IMR-90 (cell line): ENCODE results near the gene RARB. TPM values are rescaled to one million over a fixed set of nuclear protein-coding genes. Genes with fewer than 3 reads are reported as not detected.

Source experiments
- ATAC-seq: fragments of 200-7000 bp; cut with Tn5 transposase; 2 replicates; pipeline ENCODE4 v1.9.1; 2020; ENCODE audit warnings: low read depth, mild to moderate bottlenecking, moderate library complexity
- BruUV-seq: library from RNA; stranded (reverse); fragments of 400-500 nt; replicated peaks from 2 replicates; lab custom pipeline; 2021; lab: Mats Ljungman, UMichigan
- CTCF ChIA-PET: fragments of 300-600 bp; formaldehyde crosslinking; extraction: SDS; loops from one replicate; lab custom pipeline; 2021; ENCODE audit warnings: antibody characterized with exemption; lab: Yijun Ruan, JAX
- POLR2A ChIA-PET: fragments of 300-600 bp; sonication (Branson Sonifier 250); formaldehyde crosslinking; loops from one replicate; lab custom pipeline; 2022; ENCODE audit warnings: antibody characterized with exemption; ENCODE audit not compliant: unreplicated experiment; lab: Charles Lee
- DNase-seq: peaks from one replicate; pipeline ENCODE4 v3.0.0; 2013
- H2AFZ ChIP-seq: replicated peaks from 2 replicates; pipeline ENCODE3; 2013; ENCODE audit warnings: low read length, mild to moderate bottlenecking; ENCODE audit not compliant: poor library complexity
- H2AK5ac ChIP-seq: 2 replicates; pipeline ENCODE4 v1.6.1; 2013; ENCODE audit warnings: low read depth, low read length, inconsistent platforms
- H2AK9ac ChIP-seq: replicated peaks from 2 replicates; pipeline ENCODE3; 2013; ENCODE audit warnings: mild to moderate bottlenecking, low read depth, low read length, moderate library complexity; ENCODE audit not compliant: poor library complexity
- H2BK120ac ChIP-seq: 2 replicates; pipeline ENCODE4 v1.6.1; 2013; ENCODE audit warnings: low read depth, low read length, inconsistent platforms
- H2BK15ac ChIP-seq: 3 replicates; pipeline ENCODE4 v1.6.1; 2013; ENCODE audit warnings: low read depth, low read length, inconsistent platforms
- H2BK20ac ChIP-seq: 2 replicates; pipeline ENCODE4 v1.6.1; 2013; ENCODE audit warnings: low read depth, mild to moderate bottlenecking, inconsistent platforms, low read length, moderate library complexity
- H2BK5ac ChIP-seq: 2 replicates; pipeline ENCODE4 v1.6.1; 2013; ENCODE audit warnings: mild to moderate bottlenecking, low read depth, low read length, inconsistent platforms; ENCODE audit not compliant: poor library complexity, severe bottlenecking
- H3K14ac ChIP-seq: replicated peaks from 2 replicates; pipeline ENCODE4 v1.6.1; 2013; ENCODE audit warnings: low read depth, low read length, inconsistent platforms
- H3K18ac ChIP-seq: 2 replicates; pipeline ENCODE4 v1.6.1; 2013; ENCODE audit warnings: low read depth, low read length, control low read depth
- H3K23ac ChIP-seq: 2 replicates; pipeline ENCODE4 v1.6.1; 2013; ENCODE audit warnings: low read depth, low read length, inconsistent platforms
- H3K27ac ChIP-seq: 2 replicates; pipeline ENCODE4 v1.5.1; 2013; ENCODE audit warnings: mild to moderate bottlenecking, control low read depth, low read length; ENCODE audit not compliant: insufficient read depth
- H3K27me3 ChIP-seq: 2 replicates; pipeline ENCODE4 v1.6.1; 2013; ENCODE audit warnings: low read length; ENCODE audit not compliant: control insufficient read depth, insufficient read depth
- H3K36me3 ChIP-seq: 2 replicates; pipeline ENCODE4 v1.6.1; 2013; ENCODE audit warnings: low read length, mixed read lengths; ENCODE audit not compliant: control insufficient read depth, insufficient read depth
- H3K4ac ChIP-seq: 2 replicates; pipeline ENCODE4 v1.6.1; 2013; ENCODE audit warnings: low read depth, low read length, inconsistent platforms
- H3K4me1 ChIP-seq: 2 replicates; pipeline ENCODE4 v1.6.1; 2013; ENCODE audit warnings: low read length, mixed read lengths; ENCODE audit not compliant: control insufficient read depth, insufficient read depth
- H3K4me2 ChIP-seq: 2 replicates; pipeline ENCODE4 v1.6.1; 2013; ENCODE audit warnings: low read depth, mild to moderate bottlenecking, control low read depth, low read length, moderate library complexity
- H3K4me3 ChIP-seq: 2 replicates; pipeline ENCODE4 v1.5.1; 2013; ENCODE audit warnings: low read depth, mild to moderate bottlenecking, control low read depth, low read length, moderate library complexity; ENCODE audit not compliant: insufficient read depth
- H3K56ac ChIP-seq: 2 replicates; pipeline ENCODE4 v1.6.1; 2013; ENCODE audit warnings: low read length, inconsistent platforms; ENCODE audit not compliant: insufficient read depth; ENCODE audit errors: extremely low read depth
- H3K79me1 ChIP-seq, 2 experiments: 2 replicates each; pipeline ENCODE4 v1.6.1; 2013; ENCODE audit warnings: low read length in 2 of 2, inconsistent platforms in 1 of 2, low read depth in 1 of 2
- H3K9ac ChIP-seq: 2 replicates; pipeline ENCODE4 v1.6.1; 2013; ENCODE audit warnings: low read depth, low read length, control low read depth
- H3K9me1 ChIP-seq: 2 replicates; pipeline ENCODE4 v1.6.1; 2013; ENCODE audit warnings: low read length, inconsistent platforms; ENCODE audit not compliant: insufficient read depth
- H3K9me3 ChIP-seq: 2 replicates; pipeline ENCODE4 v1.6.1; 2013; ENCODE audit warnings: low read length; ENCODE audit not compliant: control insufficient read depth, insufficient read depth
- H4K20me1 ChIP-seq: 2 replicates; pipeline ENCODE4 v1.6.1; 2013; ENCODE audit warnings: low read length, inconsistent platforms; ENCODE audit not compliant: insufficient read depth
- H4K5ac ChIP-seq: 2 replicates; pipeline ENCODE4 v1.6.1; 2013; ENCODE audit warnings: mild to moderate bottlenecking, low read depth, low read length, control low read depth
- H4K8ac ChIP-seq, 2 experiments: 2 replicates each; pipeline ENCODE4 v1.6.1; 2013; ENCODE audit warnings: low read depth in 2 of 2, low read length in 2 of 2, control low read depth in 1 of 2, inconsistent platforms in 1 of 2
- H4K91ac ChIP-seq: 2 replicates; pipeline ENCODE4 v1.6.1; 2013; ENCODE audit warnings: low read depth, low read length, inconsistent platforms; ENCODE audit not compliant: insufficient read depth
- BHLHE40 ChIP-seq: fragments of 150-350 bp; IDR thresholded peaks from 2 replicates; pipeline ENCODE4 v1.6.1; 2016; ENCODE audit warnings: mild to moderate bottlenecking, low read depth, low read length
- CEBPB ChIP-seq: IDR thresholded peaks from 2 replicates; pipeline ENCODE4 v1.6.1; 2012; ENCODE audit warnings: low read depth, low read length, improper control_type of control experiment
- CHD1 ChIP-seq: IDR thresholded peaks from 2 replicates; pipeline ENCODE4 v1.6.1; 2012; ENCODE audit warnings: low read depth, low read length, improper control_type of control experiment
- CTCF ChIP-seq: conservative IDR thresholded peaks from 2 replicates; pipeline ENCODE4 v1.5.1; 2012; ENCODE audit warnings: mild to moderate bottlenecking, low read depth, low read length, improper control_type of control experiment
- ELK1 ChIP-seq: fragments of 150-350 bp; IDR thresholded peaks from 2 replicates; pipeline ENCODE4 v1.6.1; 2016; ENCODE audit warnings: low read depth, mild to moderate bottlenecking, low read length, moderate library complexity, borderline replicate concordance
- FOS ChIP-seq: fragments of 150-350 bp; IDR thresholded peaks from 2 replicates; pipeline ENCODE4 v1.6.1; 2016; ENCODE audit warnings: low read depth, low read length
- MXI1 ChIP-seq: IDR thresholded peaks from 2 replicates; pipeline ENCODE4 v1.6.1; 2012; ENCODE audit warnings: low read depth, mild to moderate bottlenecking, low read length, moderate library complexity, borderline replicate concordance
- NFE2L2 ChIP-seq: fragments of 150-350 bp; IDR thresholded peaks from 2 replicates; pipeline ENCODE4 v1.6.1; 2016; ENCODE audit warnings: low read depth, mild to moderate bottlenecking, low read length
- POLR2A ChIP-seq: IDR thresholded peaks from 2 replicates; pipeline ENCODE4 v1.6.1; 2012; ENCODE audit warnings: mild to moderate bottlenecking, low read depth, low read length
- RAD21 ChIP-seq: IDR thresholded peaks from 2 replicates; pipeline ENCODE4 v1.6.1; 2012; ENCODE audit warnings: low read length, improper control_type of control experiment
- RCOR1 ChIP-seq: IDR thresholded peaks from 2 replicates; pipeline ENCODE4 v1.6.1; 2012; ENCODE audit warnings: mild to moderate bottlenecking, low read length, improper control_type of control experiment; ENCODE audit not compliant: insufficient replicate concordance
- RFX5 ChIP-seq: IDR thresholded peaks from 2 replicates; pipeline ENCODE4 v1.8.0; 2012; ENCODE audit warnings: low read depth, mild to moderate bottlenecking, low read length, moderate library complexity
- SMC3 ChIP-seq: fragments of 150-350 bp; IDR thresholded peaks from 2 replicates; pipeline ENCODE4 v1.6.1; 2016; ENCODE audit warnings: low read depth, mild to moderate bottlenecking, antibody characterized with exemption, low read length, moderate library complexity
- USF2 ChIP-seq: fragments of 150-350 bp; IDR thresholded peaks from 2 replicates; pipeline ENCODE4 v1.6.1; 2017; ENCODE audit warnings: mild to moderate bottlenecking, antibody characterized with exemption, low read length, low read depth
- WGBS, 2 experiments: methylation state at CpG; one replicate each; pipeline versions ENCODE4 v1.1.5 to v1.1.7; 2013; ENCODE audit warnings: missing lambda C conversion rate in 2 of 2; ENCODE audit not compliant: insufficient read length in 1 of 2; ENCODE audit errors: extremely low coverage in 2 of 2; 5-methylcytosine and 5-hydroxymethylcytosine counted together
- dilution Hi-C: fragments of 300-500 bp; cut with HindIII; formaldehyde crosslinking; loops from one replicate; pipeline ENCODE4 v1.14.3; 2018; ENCODE audit warnings: low sequenced_read_pairs; ENCODE audit not compliant: unreplicated experiment
- in situ Hi-C: fragments of 300-500 bp; cut with MboI; formaldehyde crosslinking; loops from 3 replicates; pipeline ENCODE4 v1.14.3; 2019; ENCODE audit warnings: low sequenced_read_pairs, inconsistent platforms, mixed read lengths
- intact Hi-C: fragments of 100-400 bp; cut with micrococcal nuclease; formaldehyde crosslinking; loops from 2 replicates; pipeline ENCODE4 v1.10.0; 2022
- polyA plus RNA-seq, 3 experiments: library from polyadenylated mRNA; depleted of rRNA; stranded (reverse); fragments of >200 nt; gene quantifications; 2 replicates each; pipeline ENCODE4 v1.2.3, GENCODE V29; 2012; ENCODE audit warnings: low replicate concordance in 1 of 3
- total RNA-seq: library from RNA; depleted of rRNA; stranded (reverse); fragments of >200 nt; gene quantifications from 2 replicates; pipeline ENCODE4 v1.2.3, GENCODE V29; 2012

Gene RARB
- total and polyA plus RNA-seq, 2 of the 4 experiments (the other 2 are of a cell fraction) = 0.53 to 1.4 TPM

GRCh38 chr3:25483456-25483855 is 55.4 kb downstream of the RARB start:
- ATAC-seq = no peak
- H3K4me2 ChIP-seq = no peak overlapping the region
- no peak overlapping the region for H2AK5ac ChIP-seq
- H3K36me3 ChIP-seq = no peaks in the 10 kb centered on the region
- H2AK9ac ChIP-seq = no peak overlapping the region
- no peak overlapping the region for H2BK15ac ChIP-seq
- no peaks in the 10 kb centered on the region for H4K20me1 ChIP-seq
- H3K27me3 ChIP-seq = no peaks in the 10 kb centered on the region
- no peak overlapping the region for H2BK20ac ChIP-seq
- POLR2A ChIA-PET = interaction anchor here (0.7 kb wide), 1 partner anchor 80 kb away, joined by 11 read pairs; no protein-coding TSS in a partner anchor
- H4K91ac ChIP-seq = no peak overlapping the region
- BruUV-seq = no TSS peak
- WGBS, 2 experiments = no CpG with 5 or more reads among the region's 1 CpG
- H3K4me1 ChIP-seq = no peaks in the 10 kb centered on the region
- H2BK5ac ChIP-seq = no peak overlapping the region
- no peak for DNase-seq
- dilution Hi-C loops = no loop called here
- H3K14ac ChIP-seq = no peak overlapping the region
- CTCF ChIA-PET = interaction anchor here (0.6 kb wide), 1 partner anchor 101 kb away, joined by 3 read pairs; no protein-coding TSS in a partner anchor
- H3K4me3 ChIP-seq = no peak overlapping the region
- H3K4ac ChIP-seq = no peak overlapping the region
- no peak overlapping the region for H2BK120ac ChIP-seq
- no peaks in the 10 kb centered on the region for H3K79me1 ChIP-seq
- H4K5ac ChIP-seq = no peak overlapping the region
- no peak for TF ChIP-seq FOS
- no peak for TF ChIP-seq RCOR1
- no peak for TF ChIP-seq SMC3
- no peak for TF ChIP-seq POLR2A
- TF ChIP-seq USF2 = no peak
- TF ChIP-seq RAD21 = no peak
- TF ChIP-seq NFE2L2 = no peak
- no peak for TF ChIP-seq BHLHE40
- TF ChIP-seq ELK1 = no peak
- no peak for TF ChIP-seq MXI1
- no peak for TF ChIP-seq CEBPB
- no peak for TF ChIP-seq CTCF
- no peak for TF ChIP-seq CHD1
- no peak for TF ChIP-seq RFX5
- H3K27ac ChIP-seq = no peak overlapping the region
- intact Hi-C loops = no loop called here
- no peak overlapping the region for H2AFZ ChIP-seq
- no peak overlapping the region for H3K18ac ChIP-seq
- no peak overlapping the region for H3K9ac ChIP-seq
- H3K56ac ChIP-seq = no peak overlapping the region
- H3K9me1 ChIP-seq = no peaks in the 10 kb centered on the region
- H4K8ac ChIP-seq = no peak overlapping the region
- in situ Hi-C loops = no loop called here
- H3K9me3 ChIP-seq = no peaks in the 10 kb centered on the region
- H3K23ac ChIP-seq = no peak overlapping the region
